ENCODE results near the gene LCP2.
"Not testable (repeated sequence)": the region's sequence is repeated elsewhere in the genome, so short reads cannot be mapped to it uniquely, and the experiment has no call there.

GRCh38 chr5:170248931-170249227 is 48.7 kb downstream of the LCP2 start:
- TF ChIP-seq CTCF, POLR2A (IDR thresholded peaks at IDR 0.05): not testable (repeated sequence)

Measured in lower leg skin (tissue), 3 donors.